Panc1 (cell line): ENCODE results near the gene SH3GLB2. TPM values are rescaled to one million over a fixed set of nuclear protein-coding genes. Genes with fewer than 3 reads are reported as not detected.

Experiments used
- ATAC-seq: fragments of 200-7000 bp; cut with Tn5 transposase; 2 replicates; pipeline ENCODE4 v1.9.1; 2020; ENCODE audit warnings: mild to moderate bottlenecking, moderate library complexity
- BruUV-seq: library from RNA; stranded (reverse); fragments of 400-500 nt; replicated peaks from 2 replicates; lab custom pipeline; 2021; lab: Mats Ljungman, UMichigan
- CTCF ChIA-PET: fragments of 300-600 bp; sonication (Branson Sonifier 250); formaldehyde crosslinking; loops from one replicate; lab custom pipeline; 2022; ENCODE audit warnings: antibody characterized with exemption; lab: Charles Lee
- POLR2A ChIA-PET: fragments of 300-600 bp; sonication (Branson Sonifier 250); formaldehyde crosslinking; loops from one replicate; lab custom pipeline; 2022; ENCODE audit warnings: antibody characterized with exemption; lab: Charles Lee
- DNase-seq: peaks from one replicate; pipeline ENCODE4 v3.0.0-alpha.2; 2010; ENCODE audit warnings: low read depth, low spot score
- H3K27ac ChIP-seq: 2 replicates; pipeline ENCODE4 v1.5.1; 2011; ENCODE audit warnings: mild to moderate bottlenecking, low read length, inconsistent platforms
- H3K27me3 ChIP-seq: fragments of 200-500 bp; sonication (Bioruptor generic); 2 replicates; pipeline ENCODE4 v1.6.0; 2014; ENCODE audit warnings: low read length, inconsistent platforms; ENCODE audit not compliant: control insufficient read depth, insufficient read depth
- H3K36me3 ChIP-seq: fragments of 200-500 bp; sonication (Bioruptor generic); 2 replicates; pipeline ENCODE4 v1.5.1; 2014; ENCODE audit warnings: inconsistent platforms, mild to moderate bottlenecking, low read length, moderate library complexity; ENCODE audit not compliant: control insufficient read depth, insufficient read depth
- H3K4me1 ChIP-seq: 2 replicates; pipeline ENCODE4 v1.5.1; 2011; ENCODE audit warnings: inconsistent platforms, mild to moderate bottlenecking, low read length, moderate library complexity; ENCODE audit not compliant: control insufficient read depth, insufficient read depth
- H3K4me3 ChIP-seq, 2 experiments: 2 replicates each; pipeline ENCODE4 v1.5.1; 2011 to 2012; ENCODE audit warnings: low read depth in 2 of 2, low read length in 2 of 2, mild to moderate bottlenecking in 2 of 2, inconsistent platforms in 1 of 2, moderate library complexity in 1 of 2
- H3K9me3 ChIP-seq: fragments of 200-500 bp; sonication (Bioruptor generic); 2 replicates; pipeline ENCODE4 v1.5.1; 2014; ENCODE audit warnings: low read depth, mild to moderate bottlenecking, inconsistent platforms, low read length, moderate library complexity; ENCODE audit not compliant: control insufficient read depth, insufficient read depth
- POLR2AphosphoS5 ChIP-seq: IDR thresholded peaks from 2 replicates; pipeline ENCODE4 v1.6.1; 2012; ENCODE audit warnings: mild to moderate bottlenecking, low read depth, low read length, moderate library complexity
- SIN3A ChIP-seq: IDR thresholded peaks from 2 replicates; pipeline ENCODE4 v1.6.1; 2012; ENCODE audit warnings: low read depth, mild to moderate bottlenecking, low read length, moderate library complexity, borderline replicate concordance; ENCODE audit not compliant: insufficient read depth
- TCF7L2 ChIP-seq: IDR thresholded peaks from 2 replicates; pipeline ENCODE4 v1.6.1; 2011; ENCODE audit warnings: mild to moderate bottlenecking, low read depth, low read length, inconsistent platforms
- in situ Hi-C: cut with HindIII; loops from 2 replicates; pipeline ENCODE4 v1.10.0; 2016; ENCODE audit warnings: low sequenced_read_pairs, low pct_unique_long_range_greater_than_20kb
- intact Hi-C: fragments of 100-400 bp; cut with micrococcal nuclease; formaldehyde crosslinking; loops from one replicate; pipeline ENCODE4 v1.10.0; 2022; ENCODE audit not compliant: unreplicated experiment
- total RNA-seq: library from RNA; stranded (reverse); gene quantifications from one replicate; pipeline ENCODE4 v1.2.1, GENCODE V29; 2021; ENCODE audit not compliant: unreplicated experiment
- TF ChIP-seq, protein P1 (sequence below), 2 experiments: IDR thresholded peaks; 2 replicates each; pipeline ENCODE4 v1.6.1; 2011 to 2012; ENCODE audit warnings: low read depth in 2 of 2, control low read depth in 1 of 2, low read length in 1 of 2, mild to moderate bottlenecking in 1 of 2, moderate library complexity in 1 of 2; ENCODE audit not compliant: insufficient read depth in 1 of 2
- TF ChIP-seq, protein P2 (sequence below): fragments of 450-650 bp; IDR thresholded peaks from 2 replicates; pipeline ENCODE4 v1.5.1; 2017; ENCODE audit warnings: mild to moderate bottlenecking

The SH3GLB2 gene
- total RNA-seq, 1 experiment from 2014 or later, result 68.3 TPM

DNA sequence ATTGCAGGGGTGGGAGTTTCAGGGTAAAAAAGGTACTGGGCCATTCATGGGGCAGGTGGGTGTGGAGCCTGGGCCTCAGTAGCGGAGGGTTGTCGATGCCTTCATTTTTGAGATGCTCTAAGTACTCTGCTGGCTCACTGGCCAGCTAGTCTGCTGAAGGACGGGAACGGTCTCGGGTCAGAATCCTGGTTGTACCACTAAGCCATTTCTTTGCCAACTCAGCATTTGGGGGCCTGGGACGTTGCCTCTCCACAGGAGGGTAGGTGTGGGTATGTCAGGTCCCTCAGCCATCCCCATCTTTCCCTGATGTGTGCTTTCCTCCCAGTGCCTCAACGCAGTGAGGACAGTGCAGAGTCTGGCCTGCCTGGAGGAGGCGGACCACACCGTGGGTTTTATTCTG, 25.1 kb downstream of the SH3GLB2 start:
- H3K36me3 ChIP-seq, result peaks cover 3% of the 10 kb centered on the region; the same call in 1 of the 2 replicates
- no peaks in the 10 kb centered on the region for H3K9me3 ChIP-seq
- no peaks in the 10 kb centered on the region for H3K27me3 ChIP-seq
- TF ChIP-seq, protein P1, sequence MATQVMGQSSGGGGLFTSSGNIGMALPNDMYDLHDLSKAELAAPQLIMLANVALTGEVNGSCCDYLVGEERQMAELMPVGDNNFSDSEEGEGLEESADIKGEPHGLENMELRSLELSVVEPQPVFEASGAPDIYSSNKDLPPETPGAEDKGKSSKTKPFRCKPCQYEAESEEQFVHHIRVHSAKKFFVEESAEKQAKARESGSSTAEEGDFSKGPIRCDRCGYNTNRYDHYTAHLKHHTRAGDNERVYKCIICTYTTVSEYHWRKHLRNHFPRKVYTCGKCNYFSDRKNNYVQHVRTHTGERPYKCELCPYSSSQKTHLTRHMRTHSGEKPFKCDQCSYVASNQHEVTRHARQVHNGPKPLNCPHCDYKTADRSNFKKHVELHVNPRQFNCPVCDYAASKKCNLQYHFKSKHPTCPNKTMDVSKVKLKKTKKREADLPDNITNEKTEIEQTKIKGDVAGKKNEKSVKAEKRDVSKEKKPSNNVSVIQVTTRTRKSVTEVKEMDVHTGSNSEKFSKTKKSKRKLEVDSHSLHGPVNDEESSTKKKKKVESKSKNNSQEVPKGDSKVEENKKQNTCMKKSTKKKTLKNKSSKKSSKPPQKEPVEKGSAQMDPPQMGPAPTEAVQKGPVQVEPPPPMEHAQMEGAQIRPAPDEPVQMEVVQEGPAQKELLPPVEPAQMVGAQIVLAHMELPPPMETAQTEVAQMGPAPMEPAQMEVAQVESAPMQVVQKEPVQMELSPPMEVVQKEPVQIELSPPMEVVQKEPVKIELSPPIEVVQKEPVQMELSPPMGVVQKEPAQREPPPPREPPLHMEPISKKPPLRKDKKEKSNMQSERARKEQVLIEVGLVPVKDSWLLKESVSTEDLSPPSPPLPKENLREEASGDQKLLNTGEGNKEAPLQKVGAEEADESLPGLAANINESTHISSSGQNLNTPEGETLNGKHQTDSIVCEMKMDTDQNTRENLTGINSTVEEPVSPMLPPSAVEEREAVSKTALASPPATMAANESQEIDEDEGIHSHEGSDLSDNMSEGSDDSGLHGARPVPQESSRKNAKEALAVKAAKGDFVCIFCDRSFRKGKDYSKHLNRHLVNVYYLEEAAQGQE (IDR thresholded peaks at IDR 0.05; ENCODE audit: insufficient read depth in 1 of 2, low read depth in 2 of 2, low read length in 1 of 2), result no peak
- no peak for TF ChIP-seq POLR2AphosphoS5
- TF ChIP-seq, protein P2, sequence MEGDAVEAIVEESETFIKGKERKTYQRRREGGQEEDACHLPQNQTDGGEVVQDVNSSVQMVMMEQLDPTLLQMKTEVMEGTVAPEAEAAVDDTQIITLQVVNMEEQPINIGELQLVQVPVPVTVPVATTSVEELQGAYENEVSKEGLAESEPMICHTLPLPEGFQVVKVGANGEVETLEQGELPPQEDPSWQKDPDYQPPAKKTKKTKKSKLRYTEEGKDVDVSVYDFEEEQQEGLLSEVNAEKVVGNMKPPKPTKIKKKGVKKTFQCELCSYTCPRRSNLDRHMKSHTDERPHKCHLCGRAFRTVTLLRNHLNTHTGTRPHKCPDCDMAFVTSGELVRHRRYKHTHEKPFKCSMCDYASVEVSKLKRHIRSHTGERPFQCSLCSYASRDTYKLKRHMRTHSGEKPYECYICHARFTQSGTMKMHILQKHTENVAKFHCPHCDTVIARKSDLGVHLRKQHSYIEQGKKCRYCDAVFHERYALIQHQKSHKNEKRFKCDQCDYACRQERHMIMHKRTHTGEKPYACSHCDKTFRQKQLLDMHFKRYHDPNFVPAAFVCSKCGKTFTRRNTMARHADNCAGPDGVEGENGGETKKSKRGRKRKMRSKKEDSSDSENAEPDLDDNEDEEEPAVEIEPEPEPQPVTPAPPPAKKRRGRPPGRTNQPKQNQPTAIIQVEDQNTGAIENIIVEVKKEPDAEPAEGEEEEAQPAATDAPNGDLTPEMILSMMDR, result no peak
- TF ChIP-seq SIN3A, result no peak
- TF ChIP-seq TCF7L2, result no peak
- H3K27ac ChIP-seq, result no peak overlapping the region
- intact Hi-C loops (no loop called here), in situ Hi-C loops (no loop called here)
- CTCF ChIA-PET, result interaction anchor here (0.5 kb wide), 1 partner anchor 26 kb away, joined by 4 read pairs; no protein-coding TSS in a partner anchor
- ATAC-seq (no peak), DNase-seq (no peak)
- H3K4me3 ChIP-seq, result no peak overlapping the region
- H3K4me1 ChIP-seq, result peaks cover 4% of the 10 kb centered on the region; the same call in 1 of the 2 replicates
- POLR2A ChIA-PET, result no interaction called here
- no TSS peak for BruUV-seq

DNA sequence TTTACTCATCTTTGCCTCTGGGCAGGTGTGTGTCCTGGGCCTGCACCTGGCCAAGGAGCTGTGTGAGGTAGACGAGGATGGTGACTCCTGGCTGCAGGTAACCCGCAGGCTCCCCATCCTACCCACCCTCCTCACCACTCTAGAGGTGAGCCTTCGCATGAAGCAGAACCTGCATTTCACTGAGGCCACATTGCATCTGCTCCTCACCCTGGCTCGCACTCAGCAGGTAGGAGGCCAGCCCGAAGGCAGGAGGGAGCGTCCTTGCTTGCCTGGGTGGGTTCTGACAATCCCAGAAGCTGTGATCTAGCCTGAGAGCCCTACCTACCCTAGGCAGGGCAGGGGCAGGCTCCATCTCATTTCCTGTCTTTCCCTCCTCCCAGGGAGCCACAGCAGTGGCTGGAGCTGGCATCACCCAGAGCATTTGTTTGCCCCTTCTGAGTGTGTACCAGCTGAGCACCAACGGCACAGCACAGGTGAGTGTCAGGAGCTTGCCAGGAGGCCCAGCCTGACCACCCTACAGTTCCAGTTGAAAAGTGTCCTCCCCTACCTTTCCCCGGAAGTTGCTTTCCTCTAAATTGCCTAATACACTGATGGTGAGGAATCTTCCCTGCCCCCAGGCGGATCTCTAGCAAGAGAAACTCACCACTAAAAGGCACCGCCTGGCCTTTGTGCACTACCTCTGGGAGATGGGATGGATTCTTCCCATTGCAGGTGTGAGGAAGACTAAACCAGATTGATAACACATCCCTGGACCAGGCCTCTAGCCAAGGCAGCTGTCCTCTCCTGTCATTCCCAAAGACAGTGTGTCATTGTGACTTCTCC, 26.4 kb downstream of the SH3GLB2 start:
- ChIA-PET CTCF (no interaction called here), POLR2A (no interaction called here)
- Histone ChIP-seq H3K9me3 (no peaks in the 10 kb centered on the region), H3K36me3 (peaks cover 3% of the 10 kb centered on the region; the same call in 1 of the 2 replicates), H3K4me1 (no peaks in the 10 kb centered on the region), H3K27me3 (no peaks in the 10 kb centered on the region), H3K4me3 (no peak overlapping the region), H3K27ac (no peak overlapping the region)
- TF ChIP-seq, protein P2, result no peak
- no peak for TF ChIP-seq SIN3A
- TF ChIP-seq POLR2AphosphoS5, result no peak
- TF ChIP-seq, protein P1 (IDR thresholded peaks at IDR 0.05; ENCODE audit: insufficient read depth in 1 of 2, low read depth in 2 of 2, low read length in 1 of 2), result no peak
- no peak for TF ChIP-seq TCF7L2
- intact Hi-C loops, result no loop called here
- in situ Hi-C loops, result no loop called here
- no TSS peak for BruUV-seq
- ATAC-seq (no peak), DNase-seq (no peak)
